ENCODE measurements around the gene MILR1. TPM values are rescaled to one million over a fixed set of nuclear protein-coding genes. Genes with fewer than 3 reads are reported as not detected.
"Not testable (repeated sequence)": the region's sequence is repeated elsewhere in the genome, so short reads cannot be mapped to it uniquely, and the experiment has no call there.

MILR1 gene
- total RNA-seq, 2 donors from 2014 or later = 2.4 to 5.0 TPM

GRCh38 chr17:64424324-64424849 is 24.5 kb upstream of the MILR1 start:
- no peaks in the 10 kb centered on the region for H3K36me3 ChIP-seq
- H3K4me1 ChIP-seq = no peaks in the 10 kb centered on the region
- H3K27ac ChIP-seq = no peak overlapping the region
- no peak for DNase-seq (ENCODE audit: low spot score)
- no peaks in the 10 kb centered on the region for H3K9me3 ChIP-seq
- TF ChIP-seq CTCF (IDR thresholded peaks at IDR 0.05) = no peak
- no peaks in the 10 kb centered on the region for H3K27me3 ChIP-seq
- no peak overlapping the region for H3K4me3 ChIP-seq

- TF ChIP-seq CTCF (IDR thresholded peaks at IDR 0.05) = no peak
- H3K36me3 ChIP-seq = no peaks in the 10 kb centered on the region
- H3K27ac ChIP-seq = no peak overlapping the region
- no peak overlapping the region for H3K4me3 ChIP-seq
- no peak for DNase-seq (ENCODE audit: low spot score)
- H3K27me3 ChIP-seq = no peaks in the 10 kb centered on the region
- H3K4me1 ChIP-seq = no peaks in the 10 kb centered on the region
- H3K9me3 ChIP-seq = no peaks in the 10 kb centered on the region
Observed at GRCh38 chr17:64425191-64425590, 23.7 kb upstream of the MILR1 start.

- Histone ChIP-seq H3K9me3 (no peaks in the 10 kb centered on the region), H3K27me3 (no peaks in the 10 kb centered on the region)
- no peak for TF ChIP-seq CTCF (IDR thresholded peaks at IDR 0.05)
Observed at GRCh38 chr17:64426596-64426995, 22.3 kb upstream of the MILR1 start.

GRCh38 chr17:64428406-64428805 is 20.5 kb upstream of the MILR1 start:
- TF ChIP-seq CTCF (IDR thresholded peaks at IDR 0.05) = no peak
- no peak for DNase-seq (ENCODE audit: low spot score)
- no peaks in the 10 kb centered on the region for H3K36me3 ChIP-seq
- H3K9me3 ChIP-seq = no peaks in the 10 kb centered on the region
- no peak overlapping the region for H3K27ac ChIP-seq
- H3K27me3 ChIP-seq = no peaks in the 10 kb centered on the region
- H3K4me3 ChIP-seq = no peak overlapping the region
- H3K4me1 ChIP-seq = no peaks in the 10 kb centered on the region

More at GRCh38 chr17:64426596-64426995, 22.3 kb upstream of the MILR1 start:
- no peaks in the 10 kb centered on the region for H3K4me1 ChIP-seq
- H3K36me3 ChIP-seq = no peaks in the 10 kb centered on the region
- H3K4me3 ChIP-seq = no peak overlapping the region
- H3K27ac ChIP-seq = no peak overlapping the region
- no peak for DNase-seq (ENCODE audit: low spot score)

GRCh38 chr17:64430036-64430435 is 18.9 kb upstream of the MILR1 start:
- H3K4me3 ChIP-seq; DNase-seq (ENCODE audit: low spot score); H3K36me3 ChIP-seq; H3K9me3 ChIP-seq; H3K27me3 ChIP-seq; H3K27ac ChIP-seq; H3K4me1 ChIP-seq: not testable (repeated sequence)

- DNase-seq (ENCODE audit: low spot score) = no peak
- Histone ChIP-seq H3K36me3 (no peaks in the 10 kb centered on the region), H3K4me1 (no peaks in the 10 kb centered on the region), H3K27ac (no peak overlapping the region), H3K4me3 (no peak overlapping the region), H3K27me3 (no peaks in the 10 kb centered on the region), H3K9me3 (no peaks in the 10 kb centered on the region)
- no peak for TF ChIP-seq CTCF (IDR thresholded peaks at IDR 0.05)
Observed at GRCh38 chr17:64431534-64431933, 17.4 kb upstream of the MILR1 start.

All from right atrium auricular region (tissue), 2 donors.